Muscle of leg (tissue), 11 donors: Measurements from ENCODE around the gene MT1B. TPM values are rescaled to one million over a fixed set of nuclear protein-coding genes. Genes with fewer than 3 reads are reported as not detected.
"Not testable (repeated sequence)": the region's sequence is repeated elsewhere in the genome, so short reads cannot be mapped to it uniquely, and the experiment has no call there.

Experiments used
- DNase-seq: peaks from one replicate; pipeline ENCODE4 v3.0.0; 2013
- H3K27ac ChIP-seq: one replicate; pipeline ENCODE4 v1.5.1; 2013; ENCODE audit warnings: mild to moderate bottlenecking, low read length, control low read depth
- H3K27me3 ChIP-seq: one replicate; pipeline ENCODE4 v1.6.1; 2013; ENCODE audit warnings: low read length; ENCODE audit not compliant: control insufficient read depth, insufficient read depth
- H3K36me3 ChIP-seq: one replicate; pipeline ENCODE4 v1.6.1; 2013; ENCODE audit warnings: low read length; ENCODE audit not compliant: control insufficient read depth, insufficient read depth
- H3K4me1 ChIP-seq: one replicate; pipeline ENCODE4 v1.6.1; 2013; ENCODE audit warnings: low read length; ENCODE audit not compliant: control insufficient read depth, insufficient read depth
- H3K4me3 ChIP-seq: one replicate; pipeline ENCODE4 v1.5.1; 2013; ENCODE audit warnings: low read length, control low read depth
- H3K9me3 ChIP-seq: replicated peaks from 2 replicates; pipeline ENCODE4 v1.6.1; 2013; ENCODE audit warnings: low read depth, low read length; ENCODE audit not compliant: control insufficient read depth
- WGBS: methylation state at CpG from one replicate; pipeline ENCODE4 v1.1.5; 2013; ENCODE audit warnings: missing lambda C conversion rate; ENCODE audit not compliant: insufficient coverage; 5-methylcytosine and 5-hydroxymethylcytosine counted together
- polyA plus RNA-seq, 8 donors: library from polyadenylated mRNA; unstranded; fragments of 120-200 nt; gene quantifications; one replicate each; pipeline versions ENCODE4 v1.2.1 to v1.2.3, GENCODE V29; 2013; ENCODE audit warnings: inconsistent platforms in 1 of 8, low replicate concordance in 1 of 8; ENCODE audit not compliant: insufficient read length in 8 of 8, insufficient read depth in 1 of 8
- total RNA-seq: library from RNA; stranded (reverse); fragments of 120-200 nt; gene quantifications from one replicate; pipeline ENCODE4 v1.2.4, GENCODE V29; 2013

The MT1B gene
- total and polyA plus RNA-seq, 9 donors: 0.64 TPM; not detected in 8

DNA sequence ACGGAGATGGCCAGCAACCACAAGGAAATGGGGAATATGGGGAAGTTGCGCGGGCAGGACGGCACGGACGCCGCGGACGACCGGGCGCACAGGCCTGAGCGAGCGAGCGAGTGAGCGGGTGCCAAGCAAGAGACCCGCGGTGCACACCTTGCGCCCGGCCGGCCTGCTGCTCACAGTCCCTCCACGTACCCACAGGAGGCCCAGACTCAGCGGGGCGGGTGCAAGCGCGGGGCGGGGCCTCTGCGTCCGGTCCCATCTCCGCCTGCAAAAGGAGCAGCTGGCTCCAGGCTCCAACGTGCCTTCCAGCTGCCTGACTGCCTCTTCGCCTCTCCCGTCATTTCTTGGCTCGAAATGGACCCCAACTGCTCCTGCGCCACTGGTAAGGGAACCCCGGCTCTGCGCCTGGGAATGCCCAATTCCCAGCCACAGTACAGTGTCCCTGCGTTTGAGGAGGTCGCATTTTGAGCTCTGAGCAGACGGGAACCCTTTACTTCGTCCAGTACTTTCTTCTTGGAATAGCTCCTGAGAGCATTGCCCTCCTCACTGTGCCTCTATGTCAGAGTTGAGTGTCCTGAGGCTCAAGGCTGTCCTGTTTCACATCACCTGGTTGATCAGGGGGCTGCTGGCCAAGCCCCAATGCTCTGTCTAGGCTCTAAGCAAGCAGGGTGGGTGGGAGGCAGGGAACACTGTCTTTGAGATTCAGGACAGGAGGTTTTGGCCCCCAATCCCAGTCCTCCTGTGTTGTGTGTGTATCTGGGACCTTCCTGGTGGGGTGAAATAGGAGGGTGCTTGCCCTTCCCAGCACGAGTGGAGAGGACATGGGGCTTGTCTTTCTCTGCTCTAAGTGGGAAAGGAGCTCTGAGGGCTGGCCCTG is 34.2 kb upstream of the MT1B start:
- peak; percentile 89 for DNase-seq
- Histone ChIP-seq H3K27ac (no peak overlapping the region), H3K36me3 (no peaks in the 10 kb centered on the region), H3K4me1 (peaks cover 18% of the 10 kb centered on the region), H3K27me3 (peaks cover 14% of the 10 kb centered on the region), H3K9me3 (no peaks in the 10 kb centered on the region), H3K4me3 (peak overlapping the region; percentile 40)
- under 1% methylated on average over 40 of the region's 41 CpGs for WGBS

- WGBS: 58% methylated on average over 4 of the region's 6 CpGs
- H3K9me3 ChIP-seq: no peaks in the 10 kb centered on the region
- H3K4me3 ChIP-seq: no peak overlapping the region
- H3K27ac ChIP-seq: no peak overlapping the region
- no peaks in the 10 kb centered on the region for H3K36me3 ChIP-seq
- peaks cover 14% of the 10 kb centered on the region for H3K27me3 ChIP-seq
- H3K4me1 ChIP-seq: peaks cover 18% of the 10 kb centered on the region
- DNase-seq: no peak
These were observed 33.5 kb upstream of the MT1B start for GRCh38 chr16:56618138-56618537.

DNA sequence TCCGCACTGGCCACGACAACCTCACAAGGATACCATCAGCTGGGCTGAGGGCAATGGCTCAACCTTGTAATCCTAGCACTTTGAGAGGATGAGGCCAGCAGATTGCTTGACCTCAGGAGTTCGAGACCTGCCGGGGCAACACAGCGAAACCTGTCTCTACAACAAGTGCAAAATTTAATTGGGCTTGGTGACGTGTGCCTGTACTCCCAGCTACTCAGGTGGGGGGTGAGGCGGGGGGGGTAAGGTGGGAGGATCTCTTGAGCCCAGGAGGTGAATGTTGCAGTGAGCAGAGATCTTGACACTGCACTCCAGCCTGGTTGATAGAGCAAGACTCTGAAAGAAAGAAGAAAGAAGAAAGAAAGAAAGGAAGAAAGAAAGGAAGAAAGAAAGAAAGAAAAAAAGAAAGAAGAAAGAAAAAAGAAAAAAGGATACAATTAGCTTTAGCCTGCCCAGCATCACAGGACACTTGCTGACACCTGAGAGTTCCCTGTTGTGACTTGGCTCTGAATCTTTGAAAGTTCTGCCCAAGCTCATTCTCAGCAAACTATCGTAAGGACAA is 31.3 kb upstream of the MT1B start:
- 67% methylated on average over 7 of the region's 8 CpGs for WGBS
- no peaks in the 10 kb centered on the region for H3K36me3 ChIP-seq

GRCh38 chr16:56621665-56622445 is 29.8 kb upstream of the MT1B start:
- peaks cover 26% of the 10 kb centered on the region for H3K27me3 ChIP-seq
- DNase-seq, H3K9me3 ChIP-seq, H3K27ac ChIP-seq, H3K36me3 ChIP-seq, H3K4me3 ChIP-seq: not testable (repeated sequence)
- peaks cover 35% of the 10 kb centered on the region for H3K4me1 ChIP-seq
- 77% methylated on average over 3 of the region's 4 CpGs for WGBS

More for the DNA sequence above, 31.3 kb upstream of the MT1B start:
- H3K4me1 ChIP-seq: peaks cover 25% of the 10 kb centered on the region
- H3K9me3 ChIP-seq: no peaks in the 10 kb centered on the region
- peaks cover 20% of the 10 kb centered on the region for H3K27me3 ChIP-seq
- no peak overlapping the region for H3K27ac ChIP-seq
- no peak overlapping the region for H3K4me3 ChIP-seq
- no peak for DNase-seq

- not testable (repeated sequence) for H3K9me3 ChIP-seq, H3K27ac ChIP-seq, H3K4me3 ChIP-seq, DNase-seq, H3K36me3 ChIP-seq
- H3K27me3 ChIP-seq: peaks cover 21% of the 10 kb centered on the region
- 74% methylated on average over 3 of the region's 5 CpGs for WGBS
- H3K4me1 ChIP-seq: peaks cover 22% of the 10 kb centered on the region
These were observed 28.5 kb upstream of the MT1B start for GRCh38 chr16:56623184-56623583.

GRCh38 chr16:56623637-56624036 is 28.0 kb upstream of the MT1B start:
- peaks cover 22% of the 10 kb centered on the region for H3K27me3 ChIP-seq
- WGBS: no CpG with 5 or more reads among the region's 2 CpGs

GRCh38 chr16:56625140-56625942 is 26.3 kb upstream of the MT1B start, which contains the start of gene MT1E:
MT1E (plus strand) TSS chr16:56625781; CDS start chr16:56625852, 71 bp downstream.
- Histone ChIP-seq H3K27me3 (peaks cover 24% of the 10 kb centered on the region), H3K9me3 (no peaks in the 10 kb centered on the region), H3K4me1 (peaks cover 19% of the 10 kb centered on the region), H3K27ac (peak within 1 kb of the TSS; percentile 82), H3K36me3 (no peaks in the 10 kb centered on the region), H3K4me3 (peak within 1 kb of the TSS; percentile 71)
- 2% methylated on average over 61 of the region's 62 CpGs for WGBS
- peak; percentile 86 for DNase-seq

More at GRCh38 chr16:56623637-56624036, 28.0 kb upstream of the MT1B start:
- Histone ChIP-seq H3K36me3 (no peaks in the 10 kb centered on the region), H3K9me3 (no peaks in the 10 kb centered on the region), H3K4me3 (no peak overlapping the region), H3K4me1 (peaks cover 19% of the 10 kb centered on the region), H3K27ac (no peak overlapping the region)
- DNase-seq: no peak

DNA sequence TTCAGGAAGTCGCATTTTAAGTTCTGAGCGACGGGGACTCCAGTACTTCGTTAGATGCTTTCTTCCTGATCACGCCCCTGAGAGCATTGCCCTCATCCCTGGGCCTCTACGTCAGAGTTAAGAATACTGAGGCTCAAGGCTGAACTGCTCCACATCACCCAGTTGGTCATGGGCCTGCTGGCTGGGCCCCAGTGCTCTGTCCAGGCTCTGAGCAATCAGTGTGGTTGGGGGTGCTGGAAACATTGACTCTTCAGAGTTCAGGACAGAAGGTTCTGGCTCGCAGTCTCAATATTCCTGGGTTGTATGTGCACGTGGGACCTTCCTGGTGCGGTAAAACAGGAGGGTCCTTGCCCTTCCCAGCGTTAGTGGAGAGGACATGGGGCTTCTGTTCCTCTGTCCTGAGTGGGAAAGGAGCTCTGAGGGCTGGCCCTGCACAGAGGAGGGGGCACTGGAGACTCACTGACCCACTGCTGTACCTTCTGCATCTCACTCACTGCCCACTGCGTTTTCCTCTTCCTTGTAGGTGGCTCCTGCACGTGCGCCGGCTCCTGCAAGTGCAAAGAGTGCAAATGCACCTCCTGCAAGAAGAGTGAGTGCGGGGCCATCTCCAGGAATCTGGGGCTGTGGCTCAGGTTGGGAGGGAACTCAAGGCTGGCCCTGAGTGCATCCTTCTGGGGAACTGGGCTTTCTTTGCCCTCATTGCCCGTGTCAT is 25.6 kb upstream of the MT1B start:
- Histone ChIP-seq H3K27ac (peak overlapping the region; percentile 77), H3K9me3 (no peaks in the 10 kb centered on the region), H3K4me3 (peak overlapping the region; percentile 71), H3K27me3 (peaks cover 27% of the 10 kb centered on the region), H3K36me3 (no peaks in the 10 kb centered on the region), H3K4me1 (peaks cover 19% of the 10 kb centered on the region)
- 21% methylated on average over 12 of the region's 16 CpGs for WGBS
- DNase-seq: peak; percentile 77

- no peak for DNase-seq
- Histone ChIP-seq H3K4me1 (peaks cover 20% of the 10 kb centered on the region), H3K4me3 (no peak overlapping the region), H3K27ac (no peak overlapping the region), H3K36me3 (no peaks in the 10 kb centered on the region), H3K27me3 (peaks cover 32% of the 10 kb centered on the region), H3K9me3 (no peaks in the 10 kb centered on the region)
- WGBS: 58% methylated on average over 5 of the region's 7 CpGs
These were observed 25.0 kb upstream of the MT1B start for GRCh38 chr16:56626685-56627084.
